ENCODE results near the gene DLGAP4. TPM values are rescaled to one million over a fixed set of nuclear protein-coding genes. Genes with fewer than 3 reads are reported as not detected.

DLGAP4 gene
- total and polyA plus RNA-seq, 9 donors = 13.0 to 63.9 (median 52.2) TPM

DNA sequence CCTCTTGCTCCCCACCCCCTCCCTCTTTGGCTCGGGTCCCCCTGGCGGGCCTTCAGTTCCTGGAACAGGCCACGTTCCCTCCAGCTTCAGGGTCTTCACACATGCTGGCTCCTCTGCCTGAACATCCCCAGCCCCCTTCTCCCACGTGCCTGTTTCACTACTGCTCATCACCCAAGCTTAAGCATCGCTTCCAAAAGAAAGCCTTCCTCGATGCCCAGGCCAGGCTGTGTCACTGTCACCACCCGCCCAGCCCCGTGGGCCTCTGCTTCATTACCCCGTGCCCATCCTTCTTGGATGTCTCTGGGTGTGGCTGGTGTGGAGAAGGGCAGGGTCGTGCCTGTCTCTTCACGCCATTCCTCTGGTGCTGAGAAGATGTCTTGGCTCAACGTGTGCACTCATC, 2.8 kb downstream of the DLGAP4 start:
- no peaks in the 10 kb centered on the region for H3K36me3 ChIP-seq (ENCODE audit: control insufficient read depth, insufficient read depth, low read length)
- no peaks in the 10 kb centered on the region for H3K9me3 ChIP-seq (replicated peaks; ENCODE audit: control insufficient read depth, low read depth, low read length)
- WGBS (ENCODE audit: insufficient coverage) = 25% methylated on average over 7 of the region's 12 CpGs
- H3K27ac ChIP-seq (ENCODE audit: low read length) = no peak overlapping the region
- DNase-seq = no peak
- H3K4me1 ChIP-seq (ENCODE audit: control insufficient read depth, insufficient read depth, low read length) = peaks cover 11% of the 10 kb centered on the region
- H3K4me3 ChIP-seq (ENCODE audit: low read length) = no peak overlapping the region
- H3K27me3 ChIP-seq (ENCODE audit: control insufficient read depth, insufficient read depth, low read length) = peaks cover 79% of the 10 kb centered on the region

DNA sequence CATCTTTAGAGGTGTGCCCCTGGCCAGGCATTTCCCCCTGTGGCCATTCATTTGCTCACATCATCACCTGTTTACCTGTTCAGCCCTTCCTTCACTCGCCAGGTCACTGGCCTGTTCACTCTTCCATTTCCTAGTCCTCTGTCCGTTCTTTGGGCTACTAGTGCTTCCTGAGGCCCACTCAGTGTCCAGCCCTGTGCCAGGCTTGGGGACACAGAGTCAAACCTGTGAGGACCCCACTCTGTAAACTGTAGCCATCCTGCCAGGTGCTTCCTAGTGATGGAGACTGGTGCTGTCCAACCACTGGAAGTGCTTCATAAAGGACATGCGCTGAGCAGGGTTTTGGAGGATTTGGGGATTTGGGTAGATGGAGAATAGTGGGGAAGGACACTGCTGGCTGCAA, 3.5 kb downstream of the DLGAP4 start:
- no peak overlapping the region for H3K27ac ChIP-seq (ENCODE audit: low read length)
- no peak overlapping the region for H3K4me3 ChIP-seq (ENCODE audit: low read length)
- no peaks in the 10 kb centered on the region for H3K36me3 ChIP-seq (ENCODE audit: control insufficient read depth, insufficient read depth, low read length)
- peaks cover 11% of the 10 kb centered on the region for H3K4me1 ChIP-seq (ENCODE audit: control insufficient read depth, insufficient read depth, low read length)
- peaks cover 76% of the 10 kb centered on the region for H3K27me3 ChIP-seq (ENCODE audit: control insufficient read depth, insufficient read depth, low read length)
- no peaks in the 10 kb centered on the region for H3K9me3 ChIP-seq (replicated peaks; ENCODE audit: control insufficient read depth, low read depth, low read length)
- DNase-seq = no peak
- 88% methylated on average over 3 of the region's 3 CpGs for WGBS (ENCODE audit: insufficient coverage)

DNA sequence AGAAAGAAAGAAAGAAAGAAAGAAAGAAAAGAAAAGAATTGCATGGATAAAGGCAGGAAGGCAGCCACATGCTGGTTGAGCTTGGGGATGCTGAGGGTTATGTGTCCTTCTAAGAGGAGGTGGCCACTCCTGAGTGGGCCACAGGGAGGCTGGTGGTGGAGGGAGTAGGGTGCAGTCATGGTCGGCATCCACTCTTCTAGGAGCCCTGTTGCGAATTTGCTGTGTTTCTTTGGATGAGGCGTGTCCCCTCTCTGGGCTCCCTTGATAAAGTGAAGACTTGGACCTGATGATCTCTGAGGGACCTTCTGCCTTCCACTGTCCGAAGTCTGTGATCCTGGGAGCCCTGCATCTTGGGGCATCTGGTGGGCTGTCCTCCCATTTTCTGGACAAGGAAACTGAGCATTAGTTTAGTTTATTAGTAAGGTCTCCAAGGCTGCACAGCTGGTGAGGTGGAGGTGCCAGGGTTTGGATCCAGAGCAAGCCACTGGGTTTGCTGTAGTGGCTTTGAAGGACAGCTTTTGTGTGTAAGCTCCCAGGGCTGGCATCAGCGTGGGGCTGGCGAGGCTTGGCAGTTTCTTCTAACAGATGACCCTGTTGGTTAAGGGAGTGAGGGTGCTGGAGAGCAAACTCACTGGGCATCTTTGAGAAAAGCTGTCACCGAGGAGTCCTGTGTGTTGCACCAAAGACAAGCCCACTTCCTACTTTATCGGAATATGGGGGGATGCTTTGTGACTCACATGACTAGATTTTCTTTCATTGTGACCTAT, 4.3 kb downstream of the DLGAP4 start:
- Histone ChIP-seq H3K27ac (ENCODE audit: low read length) (no peak overlapping the region), H3K4me3 (ENCODE audit: low read length) (no peak overlapping the region), H3K27me3 (ENCODE audit: control insufficient read depth, insufficient read depth, low read length) (peaks cover 69% of the 10 kb centered on the region), H3K36me3 (ENCODE audit: control insufficient read depth, insufficient read depth, low read length) (no peaks in the 10 kb centered on the region), H3K4me1 (ENCODE audit: control insufficient read depth, insufficient read depth, low read length) (peaks cover 11% of the 10 kb centered on the region), H3K9me3 (replicated peaks; ENCODE audit: control insufficient read depth, low read depth, low read length) (no peaks in the 10 kb centered on the region)
- no peak for DNase-seq
- 79% methylated on average over 5 of the region's 8 CpGs for WGBS (ENCODE audit: insufficient coverage)

DNA sequence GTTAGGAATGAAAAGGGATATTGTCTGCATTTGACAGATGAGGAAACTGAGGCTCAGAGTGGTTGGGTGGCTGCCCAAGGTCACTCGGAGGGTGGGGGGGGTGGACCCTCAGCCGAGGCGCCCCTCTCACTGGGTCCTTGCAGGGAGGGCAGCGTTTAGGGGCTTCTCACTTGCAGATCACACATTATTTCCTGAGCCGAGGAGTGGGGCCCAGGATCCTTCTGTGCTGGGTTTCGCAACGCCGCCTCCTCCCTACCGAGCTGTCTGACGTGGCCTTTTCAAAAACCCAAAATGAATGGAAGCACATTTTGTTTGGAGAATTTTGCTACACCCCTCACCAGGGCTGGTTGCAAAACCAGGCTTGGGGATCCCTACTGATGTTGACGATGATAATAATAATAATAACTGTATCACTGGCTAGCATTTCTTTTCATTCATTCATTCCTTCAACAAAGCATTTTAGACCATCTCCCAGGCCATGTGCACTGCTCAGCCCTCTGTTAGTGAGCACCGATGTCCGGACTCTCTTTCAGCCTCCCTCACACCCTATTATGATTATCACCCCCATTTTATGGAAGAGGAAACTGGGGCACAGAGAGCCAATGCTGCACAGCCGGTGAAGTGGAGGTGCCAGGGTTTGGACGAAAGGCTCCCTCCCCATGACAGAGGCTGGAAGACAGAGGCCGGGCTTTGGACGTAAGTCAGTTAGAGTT, 5.2 kb downstream of the DLGAP4 start:
- WGBS (ENCODE audit: insufficient coverage) = 57% methylated on average over 8 of the region's 17 CpGs
- Histone ChIP-seq H3K9me3 (replicated peaks; ENCODE audit: control insufficient read depth, low read depth, low read length) (no peaks in the 10 kb centered on the region), H3K27ac (ENCODE audit: low read length) (no peak overlapping the region), H3K27me3 (ENCODE audit: control insufficient read depth, insufficient read depth, low read length) (peaks cover 63% of the 10 kb centered on the region), H3K36me3 (ENCODE audit: control insufficient read depth, insufficient read depth, low read length) (no peaks in the 10 kb centered on the region), H3K4me3 (ENCODE audit: low read length) (no peak overlapping the region), H3K4me1 (ENCODE audit: control insufficient read depth, insufficient read depth, low read length) (peaks cover 7% of the 10 kb centered on the region)
- DNase-seq = no peak

DNA sequence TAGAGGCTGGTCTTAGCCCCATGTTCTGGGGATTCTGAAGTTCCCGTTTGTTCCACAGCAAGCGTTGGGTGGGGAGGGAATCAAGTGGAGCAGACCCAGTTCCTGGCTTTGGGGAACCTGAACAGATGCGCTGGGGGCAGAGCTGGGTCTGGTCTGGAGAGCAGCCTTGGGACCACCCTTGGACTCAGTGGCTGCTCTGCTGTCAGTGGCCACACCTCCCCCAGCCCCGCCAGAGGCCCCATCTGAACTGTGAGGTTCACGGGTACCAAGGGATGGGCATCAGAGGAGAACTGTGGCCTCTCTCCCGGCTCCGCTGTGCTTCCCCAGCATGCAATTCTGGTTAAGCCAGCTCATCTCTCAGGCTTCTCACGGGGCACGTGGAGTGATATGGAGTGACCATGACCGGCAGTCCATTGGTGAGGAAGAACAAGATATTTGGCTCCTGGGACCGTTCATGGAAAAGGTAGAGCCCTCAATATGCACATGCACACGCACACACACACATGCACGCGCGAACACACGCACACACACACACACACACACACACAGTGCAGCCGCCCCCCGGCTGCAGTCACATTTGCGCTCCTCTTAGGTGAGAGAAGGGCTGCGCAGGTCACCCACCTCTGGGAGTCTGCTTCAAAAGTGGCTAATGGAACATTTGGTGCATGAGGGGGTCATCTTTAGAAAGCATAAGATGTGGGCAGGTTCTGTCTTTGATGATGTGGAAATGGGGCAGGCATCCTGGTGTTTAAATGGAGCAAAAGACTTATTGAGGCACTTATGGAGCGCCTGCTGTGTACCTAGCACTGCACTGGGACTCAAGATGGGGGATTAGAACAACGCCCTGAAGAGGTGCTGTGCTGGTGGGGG, 6.0 kb downstream of the DLGAP4 start:
- DNase-seq = no peak
- Histone ChIP-seq H3K36me3 (ENCODE audit: control insufficient read depth, insufficient read depth, low read length) (no peaks in the 10 kb centered on the region), H3K4me3 (ENCODE audit: low read length) (no peak overlapping the region), H3K4me1 (ENCODE audit: control insufficient read depth, insufficient read depth, low read length) (peaks cover under 1% of the 10 kb centered on the region), H3K27me3 (ENCODE audit: control insufficient read depth, insufficient read depth, low read length) (peaks cover 55% of the 10 kb centered on the region), H3K27ac (ENCODE audit: low read length) (no peak overlapping the region), H3K9me3 (replicated peaks; ENCODE audit: control insufficient read depth, low read depth, low read length) (no peaks in the 10 kb centered on the region)
- 63% methylated on average over 14 of the region's 22 CpGs for WGBS (ENCODE audit: insufficient coverage)

DNA sequence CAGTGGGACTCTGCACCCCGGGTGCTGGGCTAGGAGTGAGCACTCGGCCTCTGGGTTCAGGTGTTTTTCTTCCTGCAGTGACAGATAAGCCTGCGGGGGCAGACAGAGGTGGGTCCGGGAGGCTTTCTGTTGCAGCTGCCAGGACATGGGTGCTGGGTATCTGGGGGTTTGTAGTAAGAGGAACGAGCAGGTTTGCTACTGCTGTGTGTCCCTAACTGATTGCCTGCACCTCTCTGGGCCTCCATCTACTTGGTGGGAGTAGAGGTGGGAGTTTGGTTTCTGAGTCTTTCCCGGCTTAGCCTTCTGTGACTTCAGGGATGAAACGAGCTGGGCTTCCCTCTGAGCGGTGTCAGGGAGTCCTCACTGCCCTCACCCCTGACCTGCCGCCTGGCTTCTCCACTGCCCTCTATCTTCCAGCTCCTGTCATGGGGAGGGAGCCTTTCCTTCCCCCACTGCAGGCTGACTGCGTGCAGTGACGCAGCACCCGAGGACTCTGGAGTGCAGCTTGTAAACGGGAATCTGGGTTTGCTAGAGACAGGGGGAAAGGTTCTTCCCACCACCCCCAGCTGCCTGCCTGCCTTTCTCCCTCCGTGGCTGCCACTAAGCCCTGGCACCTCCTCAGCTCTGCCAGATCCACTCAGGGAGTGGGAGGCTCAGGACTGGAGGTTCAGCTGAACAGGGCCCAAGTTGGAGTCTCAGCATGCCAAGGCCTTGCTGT, 6.7 kb downstream of the DLGAP4 start:
- Histone ChIP-seq H3K9me3 (replicated peaks; ENCODE audit: control insufficient read depth, low read depth, low read length) (no peaks in the 10 kb centered on the region), H3K36me3 (ENCODE audit: control insufficient read depth, insufficient read depth, low read length) (no peaks in the 10 kb centered on the region), H3K4me1 (ENCODE audit: control insufficient read depth, insufficient read depth, low read length) (no peaks in the 10 kb centered on the region), H3K4me3 (ENCODE audit: low read length) (no peak overlapping the region), H3K27me3 (ENCODE audit: control insufficient read depth, insufficient read depth, low read length) (peaks cover 47% of the 10 kb centered on the region), H3K27ac (ENCODE audit: low read length) (no peak overlapping the region)
- DNase-seq = no peak
- 51% methylated on average over 7 of the region's 14 CpGs for WGBS (ENCODE audit: insufficient coverage)

DNA sequence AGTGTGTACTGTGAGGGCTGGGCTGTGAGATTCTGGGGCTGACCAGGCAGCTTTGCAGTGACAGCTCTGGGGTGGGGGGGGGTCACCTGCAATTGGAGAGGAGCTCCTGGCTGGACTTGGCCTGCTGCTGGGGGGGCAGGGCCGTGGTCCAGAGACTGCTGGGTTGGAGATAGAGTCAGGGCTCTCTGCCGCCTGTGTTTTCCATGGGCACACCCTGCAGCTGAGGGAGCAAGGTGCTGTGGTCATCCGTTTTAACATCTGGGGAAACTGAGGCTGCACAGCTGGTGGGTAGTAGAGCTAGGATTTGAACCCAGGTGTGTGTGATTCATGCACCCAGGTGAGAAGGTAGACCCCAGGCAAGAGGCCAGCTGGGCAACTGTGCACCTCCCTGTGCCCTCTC, 7.3 kb downstream of the DLGAP4 start:
- H3K27ac ChIP-seq (ENCODE audit: low read length) = no peak overlapping the region
- peaks cover 41% of the 10 kb centered on the region for H3K27me3 ChIP-seq (ENCODE audit: control insufficient read depth, insufficient read depth, low read length)
- H3K9me3 ChIP-seq (replicated peaks; ENCODE audit: control insufficient read depth, low read depth, low read length) = no peaks in the 10 kb centered on the region
- no peak overlapping the region for H3K4me3 ChIP-seq (ENCODE audit: low read length)
- WGBS (ENCODE audit: insufficient coverage) = 72% methylated on average over 3 of the region's 3 CpGs
- no peak for DNase-seq
- H3K4me1 ChIP-seq (ENCODE audit: control insufficient read depth, insufficient read depth, low read length) = no peaks in the 10 kb centered on the region
- no peaks in the 10 kb centered on the region for H3K36me3 ChIP-seq (ENCODE audit: control insufficient read depth, insufficient read depth, low read length)

DNA sequence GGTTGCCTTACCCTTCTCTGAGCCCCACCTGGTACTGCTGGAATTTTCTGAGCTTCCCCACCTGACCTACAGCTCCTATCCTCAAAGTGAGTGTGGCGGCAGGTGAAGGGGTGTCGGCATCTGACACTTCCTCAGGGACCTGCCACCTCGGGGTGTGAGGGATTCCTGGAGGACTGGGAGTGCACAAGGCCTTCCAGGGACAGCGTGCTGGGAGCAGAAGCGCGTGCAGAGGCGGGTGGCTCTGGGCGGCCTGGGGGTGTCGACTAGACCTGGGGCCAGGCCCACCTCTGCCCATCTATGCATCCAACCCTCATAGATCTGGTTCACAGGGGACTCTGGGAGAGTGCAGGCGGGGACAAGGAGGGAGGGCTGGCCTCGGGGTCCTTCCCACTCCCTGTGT, 7.8 kb downstream of the DLGAP4 start:
- DNase-seq = no peak
- peaks cover 38% of the 10 kb centered on the region for H3K27me3 ChIP-seq (ENCODE audit: control insufficient read depth, insufficient read depth, low read length)

DNA sequence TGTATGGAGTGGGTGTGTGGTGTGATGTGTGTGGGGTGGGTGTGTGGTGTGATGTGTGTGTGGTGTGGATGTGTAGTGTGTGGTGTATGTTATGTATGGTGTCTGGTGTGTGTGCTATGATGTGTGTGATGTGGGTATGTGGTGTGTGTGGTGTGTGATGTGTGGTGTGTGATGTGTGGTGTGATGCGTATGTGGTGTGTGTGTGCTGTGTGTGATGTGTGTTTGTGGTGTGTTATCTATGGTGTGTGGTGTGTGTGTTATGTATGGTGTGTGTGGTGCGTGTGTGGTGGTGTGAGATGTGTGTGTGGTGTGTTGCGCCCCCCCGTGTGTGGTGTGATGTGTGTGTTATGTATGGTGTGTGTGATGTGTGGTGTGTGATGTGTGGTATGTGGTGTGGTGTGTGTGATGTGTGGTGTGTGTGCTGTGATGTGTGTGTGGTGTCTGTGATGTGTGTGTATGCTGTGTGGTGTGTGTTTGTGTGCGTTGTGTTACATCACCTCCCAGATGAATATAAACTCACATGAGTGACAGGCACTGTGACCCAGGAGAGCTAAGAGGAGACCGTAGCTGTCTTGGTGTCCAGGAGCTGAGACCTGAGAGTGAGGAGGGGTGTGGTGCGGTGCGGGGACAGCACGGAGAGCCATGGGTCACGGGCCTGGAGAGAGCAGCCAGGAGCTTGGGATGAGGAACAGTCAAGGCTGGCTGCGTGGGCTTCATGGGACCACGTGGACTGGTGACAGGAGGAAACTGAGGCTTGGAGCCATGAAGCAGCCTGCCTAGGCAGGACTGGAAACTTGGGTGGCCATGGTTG, 8.8 kb downstream of the DLGAP4 start:
- peaks cover 29% of the 10 kb centered on the region for H3K27me3 ChIP-seq (ENCODE audit: control insufficient read depth, insufficient read depth, low read length)
- H3K4me3 ChIP-seq (ENCODE audit: low read length) = no peak overlapping the region
- H3K27ac ChIP-seq (ENCODE audit: low read length) = no peak overlapping the region
- DNase-seq = no peak
- H3K9me3 ChIP-seq (replicated peaks; ENCODE audit: control insufficient read depth, low read depth, low read length) = no peaks in the 10 kb centered on the region
- no peaks in the 10 kb centered on the region for H3K36me3 ChIP-seq (ENCODE audit: control insufficient read depth, insufficient read depth, low read length)
- H3K4me1 ChIP-seq (ENCODE audit: control insufficient read depth, insufficient read depth, low read length) = no peaks in the 10 kb centered on the region
- 46% methylated on average over 9 of the region's 12 CpGs for WGBS (ENCODE audit: insufficient coverage)

More for the DNA sequence above, 7.8 kb downstream of the DLGAP4 start:
- Histone ChIP-seq H3K4me1 (ENCODE audit: control insufficient read depth, insufficient read depth, low read length) (no peaks in the 10 kb centered on the region), H3K36me3 (ENCODE audit: control insufficient read depth, insufficient read depth, low read length) (no peaks in the 10 kb centered on the region), H3K4me3 (ENCODE audit: low read length) (no peak overlapping the region), H3K9me3 (replicated peaks; ENCODE audit: control insufficient read depth, low read depth, low read length) (no peaks in the 10 kb centered on the region), H3K27ac (ENCODE audit: low read length) (no peak overlapping the region)
- WGBS (ENCODE audit: insufficient coverage) = 60% methylated on average over 2 of the region's 11 CpGs

Data from muscle of leg (tissue), 11 donors.